ENCODE data around the gene OLIG1. TPM values are rescaled to one million over a fixed set of nuclear protein-coding genes. Genes with fewer than 3 reads are reported as not detected.
A peak's percentile ranks its signal among the peaks of the same experiment; 100 is the strongest.

The OLIG1 gene
- total RNA-seq, 1 donor from 2014 or later = not detected

- intact Hi-C loops (cut with micrococcal nuclease) = no loop called here
- peaks cover 20% of the 10 kb centered on the region for H3K27me3 Mint-ChIP-seq
- no peaks in the 10 kb centered on the region for H3K36me3 Mint-ChIP-seq (ENCODE audit: low read depth)
- H3K27ac Mint-ChIP-seq = no peak overlapping the region
- no peaks in the 10 kb centered on the region for H3K9me3 Mint-ChIP-seq
- H3K4me1 Mint-ChIP-seq = peaks cover 8% of the 10 kb centered on the region
- no peak overlapping the region for H3K4me3 Mint-ChIP-seq
- DNase-seq = peak; percentile 73
These were observed 33.3 kb upstream of the OLIG1 start for GRCh38 chr21:33036430-33037162.

- Mint-ChIP-seq H3K27me3 (peaks cover 14% of the 10 kb centered on the region), H3K27ac (no peak overlapping the region), H3K36me3 (ENCODE audit: low read depth) (no peaks in the 10 kb centered on the region), H3K4me3 (no peak overlapping the region), H3K4me1 (peaks cover 8% of the 10 kb centered on the region), H3K9me3 (no peaks in the 10 kb centered on the region)
- intact Hi-C loops (cut with micrococcal nuclease) = no loop called here
- no peak for DNase-seq
These were observed 32.4 kb upstream of the OLIG1 start for GRCh38 chr21:33037501-33037900.

- Mint-ChIP-seq H3K36me3 (ENCODE audit: low read depth) (no peaks in the 10 kb centered on the region), H3K27me3 (peaks cover 18% of the 10 kb centered on the region)
- no peak for DNase-seq
These were observed 30.4 kb upstream of the OLIG1 start for GRCh38 chr21:33039536-33039935.

GRCh38 chr21:33040215-33040614 is 29.7 kb upstream of the OLIG1 start:
- Mint-ChIP-seq H3K4me3 (no peak overlapping the region), H3K9me3 (no peaks in the 10 kb centered on the region), H3K4me1 (peaks cover 8% of the 10 kb centered on the region), H3K27ac (no peak overlapping the region), H3K27me3 (peaks cover 18% of the 10 kb centered on the region), H3K36me3 (ENCODE audit: low read depth) (no peaks in the 10 kb centered on the region)
- no peak for DNase-seq
- intact Hi-C loops (cut with micrococcal nuclease) = no loop called here

More at GRCh38 chr21:33039536-33039935, 30.4 kb upstream of the OLIG1 start:
- no peak overlapping the region for H3K4me3 Mint-ChIP-seq
- no peak overlapping the region for H3K27ac Mint-ChIP-seq
- H3K4me1 Mint-ChIP-seq = peaks cover 8% of the 10 kb centered on the region
- no peaks in the 10 kb centered on the region for H3K9me3 Mint-ChIP-seq
- intact Hi-C loops (cut with micrococcal nuclease) = no loop called here

GRCh38 chr21:33041981-33042380 is 28.0 kb upstream of the OLIG1 start:
- Mint-ChIP-seq H3K27me3 (peaks cover 23% of the 10 kb centered on the region), H3K9me3 (no peaks in the 10 kb centered on the region), H3K4me3 (no peak overlapping the region), H3K27ac (no peak overlapping the region), H3K36me3 (ENCODE audit: low read depth) (no peaks in the 10 kb centered on the region), H3K4me1 (no peaks in the 10 kb centered on the region)
- intact Hi-C loops (cut with micrococcal nuclease) = no loop called here
- DNase-seq = no peak

GRCh38 chr21:33042812-33043211 is 27.1 kb upstream of the OLIG1 start:
- intact Hi-C loops (cut with micrococcal nuclease) = no loop called here
- Mint-ChIP-seq H3K4me1 (no peaks in the 10 kb centered on the region), H3K36me3 (ENCODE audit: low read depth) (no peaks in the 10 kb centered on the region), H3K27me3 (peaks cover 27% of the 10 kb centered on the region), H3K9me3 (no peaks in the 10 kb centered on the region), H3K4me3 (no peak overlapping the region), H3K27ac (no peak overlapping the region)
- no peak for DNase-seq

- H3K27me3 Mint-ChIP-seq = peaks cover 29% of the 10 kb centered on the region
- H3K9me3 Mint-ChIP-seq = no peaks in the 10 kb centered on the region
- intact Hi-C loops (cut with micrococcal nuclease) = no loop called here
- DNase-seq = no peak
- H3K4me3 Mint-ChIP-seq = no peak overlapping the region
- H3K27ac Mint-ChIP-seq = no peak overlapping the region
- H3K36me3 Mint-ChIP-seq (ENCODE audit: low read depth) = no peaks in the 10 kb centered on the region
- H3K4me1 Mint-ChIP-seq = no peaks in the 10 kb centered on the region
These were observed 23.5 kb upstream of the OLIG1 start for GRCh38 chr21:33046455-33046854.

- intact Hi-C loops (cut with micrococcal nuclease) = no loop called here
- no peaks in the 10 kb centered on the region for H3K9me3 Mint-ChIP-seq
- no peak for DNase-seq
- H3K36me3 Mint-ChIP-seq (ENCODE audit: low read depth) = no peaks in the 10 kb centered on the region
- no peak overlapping the region for H3K27ac Mint-ChIP-seq
- no peak overlapping the region for H3K4me3 Mint-ChIP-seq
- no peaks in the 10 kb centered on the region for H3K4me1 Mint-ChIP-seq
- H3K27me3 Mint-ChIP-seq = peaks cover 28% of the 10 kb centered on the region
These were observed 22.7 kb upstream of the OLIG1 start for GRCh38 chr21:33047231-33047630.

GRCh38 chr21:33051925-33052324 is 18.0 kb upstream of the OLIG1 start:
- Mint-ChIP-seq H3K4me3 (no peak overlapping the region), H3K27me3 (peaks cover 23% of the 10 kb centered on the region)
- intact Hi-C loops (cut with micrococcal nuclease) = no loop called here

GRCh38 chr21:33053951-33054350 is 16.0 kb upstream of the OLIG1 start:
- no peaks in the 10 kb centered on the region for H3K9me3 Mint-ChIP-seq
- no peak for DNase-seq
- no peak overlapping the region for H3K4me3 Mint-ChIP-seq
- no peak overlapping the region for H3K27ac Mint-ChIP-seq
- peaks cover 3% of the 10 kb centered on the region for H3K4me1 Mint-ChIP-seq
- no peaks in the 10 kb centered on the region for H3K36me3 Mint-ChIP-seq (ENCODE audit: low read depth)
- intact Hi-C loops (cut with micrococcal nuclease) = no loop called here
- H3K27me3 Mint-ChIP-seq = peaks cover 23% of the 10 kb centered on the region

More at GRCh38 chr21:33051925-33052324, 18.0 kb upstream of the OLIG1 start:
- H3K9me3 Mint-ChIP-seq = no peaks in the 10 kb centered on the region
- no peaks in the 10 kb centered on the region for H3K36me3 Mint-ChIP-seq (ENCODE audit: low read depth)
- H3K4me1 Mint-ChIP-seq = no peaks in the 10 kb centered on the region
- no peak for DNase-seq
- no peak overlapping the region for H3K27ac Mint-ChIP-seq

GRCh38 chr21:33055991-33056390 is 13.9 kb upstream of the OLIG1 start:
- Mint-ChIP-seq H3K4me3 (no peak overlapping the region), H3K36me3 (ENCODE audit: low read depth) (no peaks in the 10 kb centered on the region), H3K27me3 (peaks cover 19% of the 10 kb centered on the region), H3K27ac (no peak overlapping the region), H3K9me3 (no peaks in the 10 kb centered on the region), H3K4me1 (peaks cover 3% of the 10 kb centered on the region)
- no peak for DNase-seq
- intact Hi-C loops (cut with micrococcal nuclease) = no loop called here

- Mint-ChIP-seq H3K27me3 (peaks cover 21% of the 10 kb centered on the region), H3K9me3 (no peaks in the 10 kb centered on the region), H3K36me3 (ENCODE audit: low read depth) (no peaks in the 10 kb centered on the region), H3K4me1 (peaks cover 3% of the 10 kb centered on the region), H3K4me3 (no peak overlapping the region), H3K27ac (no peak overlapping the region)
- intact Hi-C loops (cut with micrococcal nuclease) = no loop called here
- DNase-seq = no peak
These were observed 12.5 kb upstream of the OLIG1 start for GRCh38 chr21:33057385-33057940.

- H3K4me3 Mint-ChIP-seq = no peak overlapping the region
- no peaks in the 10 kb centered on the region for H3K36me3 Mint-ChIP-seq (ENCODE audit: low read depth)
- intact Hi-C loops (cut with micrococcal nuclease) = no loop called here
- no peaks in the 10 kb centered on the region for H3K9me3 Mint-ChIP-seq
- peaks cover 3% of the 10 kb centered on the region for H3K4me1 Mint-ChIP-seq
- DNase-seq = no peak
- no peak overlapping the region for H3K27ac Mint-ChIP-seq
- H3K27me3 Mint-ChIP-seq = peaks cover 18% of the 10 kb centered on the region
These were observed 11.4 kb upstream of the OLIG1 start for GRCh38 chr21:33058527-33058926.

- H3K27ac Mint-ChIP-seq = no peak overlapping the region
- no peaks in the 10 kb centered on the region for H3K36me3 Mint-ChIP-seq (ENCODE audit: low read depth)
- H3K4me1 Mint-ChIP-seq = peaks cover 3% of the 10 kb centered on the region
- intact Hi-C loops (cut with micrococcal nuclease) = no loop called here
- no peaks in the 10 kb centered on the region for H3K9me3 Mint-ChIP-seq
- DNase-seq = no peak
- H3K4me3 Mint-ChIP-seq = no peak overlapping the region
- H3K27me3 Mint-ChIP-seq = peaks cover 18% of the 10 kb centered on the region
These were observed 11.0 kb upstream of the OLIG1 start for GRCh38 chr21:33058957-33059356.
